Peyer's patch (tissue), 4 donors: ENCODE measurements around the gene TFCP2.

ENCODE experiments used
- POLR2A ChIP-seq, 2 donors: fragments of 450-650 bp; IDR thresholded peaks; one replicate each; pipeline ENCODE4 v1.5.1; 2017; ENCODE audit warnings: antibody characterized with exemption in 2 of 2, mild to moderate bottlenecking in 2 of 2, moderate library complexity in 2 of 2
- TF ChIP-seq, protein P1 (sequence below), 6 experiments: fragments of 450-650 bp in 4 of 6; fragments of 200-600 bp in 2 of 6; sonication (generic) in 1 of 6; IDR thresholded peaks; one replicate each; pipeline ENCODE4 v1.5.1; 2017 to 2019; ENCODE audit warnings: antibody characterized with exemption in 6 of 6, mild to moderate bottlenecking in 3 of 6, moderate library complexity in 1 of 6

DNA sequence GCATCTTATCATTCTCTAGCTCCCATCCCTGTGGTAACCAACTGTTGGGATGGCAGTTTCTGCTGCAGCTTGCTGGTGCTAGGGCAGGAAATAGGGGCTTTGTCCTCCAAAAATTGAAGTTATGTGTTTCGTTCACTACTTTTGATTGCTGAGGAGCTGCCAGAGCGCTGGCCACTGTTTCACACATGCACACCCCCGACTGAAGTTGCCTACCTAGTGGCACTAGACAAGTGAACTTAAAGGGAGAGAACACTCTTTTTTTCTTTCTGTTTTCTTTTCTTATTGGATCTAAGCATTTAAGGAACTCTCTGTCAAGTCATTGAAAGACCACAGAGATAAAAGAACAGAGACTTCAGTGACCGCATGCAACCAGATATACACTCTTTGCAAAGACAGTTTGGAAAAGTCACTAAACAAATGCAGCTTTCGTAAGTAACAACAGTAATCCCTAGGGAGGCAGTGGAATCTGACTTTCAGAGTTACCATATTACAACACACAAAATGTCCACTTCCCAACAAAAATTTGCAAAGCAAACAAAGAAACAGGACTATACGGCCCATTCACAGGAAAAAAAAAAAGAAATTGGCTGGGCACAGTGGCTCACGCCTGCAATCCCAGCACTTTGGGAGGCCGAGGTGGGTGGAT, 12.0 kb downstream of the TFCP2 start:
- TF ChIP-seq, protein P1, sequence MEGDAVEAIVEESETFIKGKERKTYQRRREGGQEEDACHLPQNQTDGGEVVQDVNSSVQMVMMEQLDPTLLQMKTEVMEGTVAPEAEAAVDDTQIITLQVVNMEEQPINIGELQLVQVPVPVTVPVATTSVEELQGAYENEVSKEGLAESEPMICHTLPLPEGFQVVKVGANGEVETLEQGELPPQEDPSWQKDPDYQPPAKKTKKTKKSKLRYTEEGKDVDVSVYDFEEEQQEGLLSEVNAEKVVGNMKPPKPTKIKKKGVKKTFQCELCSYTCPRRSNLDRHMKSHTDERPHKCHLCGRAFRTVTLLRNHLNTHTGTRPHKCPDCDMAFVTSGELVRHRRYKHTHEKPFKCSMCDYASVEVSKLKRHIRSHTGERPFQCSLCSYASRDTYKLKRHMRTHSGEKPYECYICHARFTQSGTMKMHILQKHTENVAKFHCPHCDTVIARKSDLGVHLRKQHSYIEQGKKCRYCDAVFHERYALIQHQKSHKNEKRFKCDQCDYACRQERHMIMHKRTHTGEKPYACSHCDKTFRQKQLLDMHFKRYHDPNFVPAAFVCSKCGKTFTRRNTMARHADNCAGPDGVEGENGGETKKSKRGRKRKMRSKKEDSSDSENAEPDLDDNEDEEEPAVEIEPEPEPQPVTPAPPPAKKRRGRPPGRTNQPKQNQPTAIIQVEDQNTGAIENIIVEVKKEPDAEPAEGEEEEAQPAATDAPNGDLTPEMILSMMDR (IDR thresholded peaks at IDR 0.05) = no peak
- TF ChIP-seq POLR2A (IDR thresholded peaks at IDR 0.05) = no peak
